AG04450 (cell line): ENCODE data around the gene SLC6A19. TPM values are rescaled to one million over a fixed set of nuclear protein-coding genes. Genes with fewer than 3 reads are reported as not detected.

Experiments used
- CTCF ChIA-PET: fragments of 300-600, 350-600 bp; formaldehyde crosslinking; extraction: SDS; loops from one replicate; lab custom pipeline; 2022; ENCODE audit warnings: antibody characterized with exemption, inconsistent platforms; lab: Charles Lee
- POLR2A ChIA-PET: fragments of 350-600 bp; formaldehyde crosslinking; extraction: SDS; loops from one replicate; lab custom pipeline; 2021; ENCODE audit warnings: antibody characterized with exemption, inconsistent platforms; lab: Yijun Ruan, JAX
- DNase-seq: peaks from one replicate; pipeline ENCODE4 v3.0.0-alpha.2; 2011; ENCODE audit warnings: low read depth, low spot score
- H3K27ac ChIP-seq: one replicate; pipeline ENCODE4 v1.5.1; 2012; ENCODE audit warnings: low read depth, low read length, control low read depth
- H3K27me3 ChIP-seq: one replicate; pipeline ENCODE4 v1.6.0; 2012; ENCODE audit warnings: low read length; ENCODE audit not compliant: control insufficient read depth, insufficient read depth
- H3K4me3 ChIP-seq: 2 replicates; pipeline ENCODE4 v1.5.1; 2011; ENCODE audit warnings: mild to moderate bottlenecking, low read depth, low read length, control low read depth
- H3K9me3 ChIP-seq: 2 replicates; pipeline ENCODE4 v1.5.1; 2012; ENCODE audit warnings: low read length; ENCODE audit not compliant: control insufficient read depth, insufficient read depth
- polyA plus RNA-seq: library from polyadenylated mRNA; depleted of rRNA; stranded (reverse); fragments of >200 nt; gene quantifications from 2 replicates; pipeline ENCODE4 v1.2.3, GENCODE V29; 2011; rRNA removed
- TF ChIP-seq, protein P1 (sequence below): IDR thresholded peaks from 2 replicates; pipeline ENCODE4 v1.5.1; 2011; ENCODE audit warnings: low read depth, low read length, control low read depth, inconsistent platforms

SLC6A19 gene
- polyA plus RNA-seq, 1 experiment, result not detected

DNA sequence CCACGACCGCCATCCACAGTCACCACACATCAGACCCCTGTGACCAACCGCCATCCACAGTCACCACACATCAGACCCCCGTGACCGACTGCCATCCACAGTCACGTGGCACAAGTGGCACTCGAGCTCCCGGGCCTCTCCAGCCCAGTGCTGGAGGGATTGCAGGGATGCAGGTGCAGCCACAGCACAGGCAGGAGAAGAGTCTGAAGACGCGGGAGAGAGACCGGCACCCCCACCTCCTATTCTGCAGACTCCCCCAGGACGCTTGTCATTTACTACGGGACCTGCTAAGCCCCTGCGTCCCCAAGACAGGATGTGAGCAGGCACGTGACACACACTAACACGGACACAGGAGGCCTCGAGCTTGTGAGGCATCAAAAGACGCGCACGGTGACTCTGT is 72.3 kb downstream of the SLC6A19 start:
- no peak for DNase-seq
- ChIA-PET CTCF (no interaction called here), POLR2A (no interaction called here)

DNA sequence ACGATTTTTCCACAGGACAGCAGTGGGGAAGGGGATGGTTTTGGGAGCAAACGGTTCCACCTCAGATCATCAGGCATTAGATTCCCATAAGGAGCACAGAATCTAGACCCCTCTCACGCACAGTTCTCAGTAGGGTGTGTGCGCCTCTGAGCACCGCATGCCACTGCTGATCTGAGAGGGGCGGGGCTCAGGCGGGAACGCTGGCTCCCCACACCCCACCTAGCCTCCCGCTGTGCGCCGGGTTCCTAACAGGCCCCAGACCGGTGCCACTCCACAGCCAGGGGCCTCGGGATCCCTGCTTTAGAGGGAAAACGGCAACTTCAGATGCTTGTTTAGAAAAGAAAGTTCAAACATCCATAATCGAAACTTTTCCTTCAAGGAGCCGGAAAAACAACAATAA is 73.1 kb downstream of the SLC6A19 start:
- Histone ChIP-seq H3K4me3 (no peak overlapping the region), H3K27ac (no peak overlapping the region), H3K27me3 (no peaks in the 10 kb centered on the region), H3K9me3 (peaks cover 85% of the 10 kb centered on the region)
- ChIA-PET CTCF (no interaction called here), POLR2A (no interaction called here)
- TF ChIP-seq, protein P1, sequence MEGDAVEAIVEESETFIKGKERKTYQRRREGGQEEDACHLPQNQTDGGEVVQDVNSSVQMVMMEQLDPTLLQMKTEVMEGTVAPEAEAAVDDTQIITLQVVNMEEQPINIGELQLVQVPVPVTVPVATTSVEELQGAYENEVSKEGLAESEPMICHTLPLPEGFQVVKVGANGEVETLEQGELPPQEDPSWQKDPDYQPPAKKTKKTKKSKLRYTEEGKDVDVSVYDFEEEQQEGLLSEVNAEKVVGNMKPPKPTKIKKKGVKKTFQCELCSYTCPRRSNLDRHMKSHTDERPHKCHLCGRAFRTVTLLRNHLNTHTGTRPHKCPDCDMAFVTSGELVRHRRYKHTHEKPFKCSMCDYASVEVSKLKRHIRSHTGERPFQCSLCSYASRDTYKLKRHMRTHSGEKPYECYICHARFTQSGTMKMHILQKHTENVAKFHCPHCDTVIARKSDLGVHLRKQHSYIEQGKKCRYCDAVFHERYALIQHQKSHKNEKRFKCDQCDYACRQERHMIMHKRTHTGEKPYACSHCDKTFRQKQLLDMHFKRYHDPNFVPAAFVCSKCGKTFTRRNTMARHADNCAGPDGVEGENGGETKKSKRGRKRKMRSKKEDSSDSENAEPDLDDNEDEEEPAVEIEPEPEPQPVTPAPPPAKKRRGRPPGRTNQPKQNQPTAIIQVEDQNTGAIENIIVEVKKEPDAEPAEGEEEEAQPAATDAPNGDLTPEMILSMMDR, result no peak
- DNase-seq, result no peak

More for the DNA sequence above, 72.3 kb downstream of the SLC6A19 start:
- Histone ChIP-seq H3K4me3 (no peak overlapping the region), H3K27me3 (no peaks in the 10 kb centered on the region), H3K9me3 (peaks cover 84% of the 10 kb centered on the region), H3K27ac (no peak overlapping the region)
- TF ChIP-seq, protein P1, result no peak

Other genes with a start within 250 kb of the SLC6A19 start
- gene NKD2, start 192.8 kb upstream of the SLC6A19 start, polyA plus RNA-seq, result not detected in 2 replicates
- gene SLC12A7, start 89.5 kb upstream of the SLC6A19 start, polyA plus RNA-seq, result 0.55 and 0.56 TPM in 2 replicates
- gene SLC6A18, start 23.8 kb downstream of the SLC6A19 start, polyA plus RNA-seq, result not detected in 2 replicates
- gene TERT, start 93.5 kb downstream of the SLC6A19 start, polyA plus RNA-seq, result not detected in 2 replicates
- gene CLPTM1L, start 143.5 kb downstream of the SLC6A19 start, polyA plus RNA-seq, result 85.5 and 86.0 TPM in 2 replicates
- gene SLC6A3, start 243.8 kb downstream of the SLC6A19 start, polyA plus RNA-seq, result not detected in 2 replicates